22Rv1 (cell line): ENCODE results near the gene MTA1.

ENCODE experiments used
- H3K27ac ChIP-seq: fragments of 450-650 bp; 2 replicates; pipeline ENCODE4 v1.5.1; 2017
- ZFX ChIP-seq: fragments of 450-650 bp; IDR thresholded peaks from 2 replicates; pipeline ENCODE4 v1.6.1; 2017; ENCODE audit warnings: antibody characterized with exemption, borderline replicate concordance
- TF ChIP-seq, protein P1 (sequence below): fragments of 450-650 bp; IDR thresholded peaks from 2 replicates; pipeline ENCODE4 v1.5.1; 2017; ENCODE audit warnings: mild to moderate bottlenecking

The MTA1 gene

DNA sequence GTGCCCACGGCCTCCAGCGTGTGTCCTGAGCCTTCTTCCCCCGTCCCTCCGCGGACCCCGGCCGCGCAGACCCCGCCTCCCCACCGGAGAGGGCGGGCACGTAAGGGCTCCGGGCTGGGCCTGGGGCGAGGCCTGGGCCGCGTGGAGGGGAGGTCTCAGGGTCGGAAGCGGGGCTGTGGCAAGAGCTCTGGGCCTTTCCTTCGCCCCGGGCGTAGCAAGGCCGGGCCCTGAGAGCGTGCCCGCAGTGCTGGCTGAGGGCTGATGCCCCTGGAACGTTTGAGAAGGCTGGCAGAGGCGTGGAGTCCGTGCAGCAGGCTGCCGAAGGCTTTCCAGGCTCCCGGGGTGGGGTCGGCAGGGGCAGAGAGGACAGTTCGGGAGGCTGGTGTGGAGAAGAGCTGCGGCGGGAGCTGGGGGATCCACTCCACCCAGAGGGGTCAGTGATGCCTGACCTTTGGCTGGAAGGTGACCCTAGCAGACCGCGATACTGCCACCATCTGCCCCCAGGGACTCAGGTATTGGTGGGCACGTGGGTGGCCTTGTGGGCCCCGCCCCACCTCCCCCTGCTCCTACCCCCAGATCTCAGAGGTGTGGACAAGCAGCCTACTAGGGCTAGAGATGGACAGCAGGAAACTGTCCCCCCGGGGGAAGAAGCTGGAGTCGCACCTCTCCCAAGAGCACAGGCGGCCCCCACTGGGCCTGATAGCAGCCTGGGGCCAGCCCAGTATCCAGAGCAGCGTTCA, 20.7 kb upstream of the MTA1 start:
- H3K27ac ChIP-seq, result peak overlapping the region; percentile 74

DNA sequence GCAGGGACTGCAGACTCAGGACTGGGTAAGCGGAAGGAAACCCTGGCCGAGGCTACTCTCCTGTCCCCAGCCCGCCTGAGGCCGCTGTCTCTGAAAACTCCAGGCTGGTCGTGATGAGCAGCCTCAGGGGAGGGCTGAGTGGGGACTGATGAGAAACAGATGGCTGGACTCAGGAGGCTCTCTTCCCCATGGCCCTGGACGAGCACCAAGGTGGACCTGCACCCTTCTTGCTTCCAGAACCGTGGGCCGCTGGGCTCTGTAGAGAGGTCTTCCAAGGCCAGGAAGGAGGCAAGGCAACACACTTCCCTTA, 20.2 kb upstream of the MTA1 start:
- no peak for TF ChIP-seq ZFX
- TF ChIP-seq, protein P1, sequence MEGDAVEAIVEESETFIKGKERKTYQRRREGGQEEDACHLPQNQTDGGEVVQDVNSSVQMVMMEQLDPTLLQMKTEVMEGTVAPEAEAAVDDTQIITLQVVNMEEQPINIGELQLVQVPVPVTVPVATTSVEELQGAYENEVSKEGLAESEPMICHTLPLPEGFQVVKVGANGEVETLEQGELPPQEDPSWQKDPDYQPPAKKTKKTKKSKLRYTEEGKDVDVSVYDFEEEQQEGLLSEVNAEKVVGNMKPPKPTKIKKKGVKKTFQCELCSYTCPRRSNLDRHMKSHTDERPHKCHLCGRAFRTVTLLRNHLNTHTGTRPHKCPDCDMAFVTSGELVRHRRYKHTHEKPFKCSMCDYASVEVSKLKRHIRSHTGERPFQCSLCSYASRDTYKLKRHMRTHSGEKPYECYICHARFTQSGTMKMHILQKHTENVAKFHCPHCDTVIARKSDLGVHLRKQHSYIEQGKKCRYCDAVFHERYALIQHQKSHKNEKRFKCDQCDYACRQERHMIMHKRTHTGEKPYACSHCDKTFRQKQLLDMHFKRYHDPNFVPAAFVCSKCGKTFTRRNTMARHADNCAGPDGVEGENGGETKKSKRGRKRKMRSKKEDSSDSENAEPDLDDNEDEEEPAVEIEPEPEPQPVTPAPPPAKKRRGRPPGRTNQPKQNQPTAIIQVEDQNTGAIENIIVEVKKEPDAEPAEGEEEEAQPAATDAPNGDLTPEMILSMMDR, result no peak
- H3K27ac ChIP-seq, result no peak overlapping the region; the same call in 1 of the 2 replicates

More for the DNA sequence above, 20.7 kb upstream of the MTA1 start:
- TF ChIP-seq ZFX, result no peak
- TF ChIP-seq, protein P1, result no peak

DNA sequence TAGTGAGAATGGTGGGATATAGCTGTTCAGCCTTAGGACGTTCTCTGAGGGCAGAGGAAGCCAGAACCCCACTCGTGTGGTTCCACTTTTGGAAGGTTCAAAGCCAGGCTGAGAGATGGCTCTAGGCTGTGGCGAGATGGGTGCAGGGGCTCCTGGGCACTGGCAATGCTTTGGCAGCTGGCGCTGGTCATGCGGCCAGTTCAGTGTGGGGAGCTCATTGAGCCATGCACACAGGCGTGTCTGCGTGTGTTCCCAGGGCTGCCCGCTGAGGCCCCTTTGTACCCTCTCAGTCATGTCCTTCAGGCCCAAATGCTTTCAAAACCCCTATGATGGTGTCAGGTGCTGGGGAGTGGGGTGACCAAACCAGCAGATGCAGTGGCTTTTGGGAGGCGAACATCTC, 19.6 kb upstream of the MTA1 start:
- TF ChIP-seq, protein P1, result no peak
- TF ChIP-seq ZFX, result no peak
- H3K27ac ChIP-seq, result no peak overlapping the region

DNA sequence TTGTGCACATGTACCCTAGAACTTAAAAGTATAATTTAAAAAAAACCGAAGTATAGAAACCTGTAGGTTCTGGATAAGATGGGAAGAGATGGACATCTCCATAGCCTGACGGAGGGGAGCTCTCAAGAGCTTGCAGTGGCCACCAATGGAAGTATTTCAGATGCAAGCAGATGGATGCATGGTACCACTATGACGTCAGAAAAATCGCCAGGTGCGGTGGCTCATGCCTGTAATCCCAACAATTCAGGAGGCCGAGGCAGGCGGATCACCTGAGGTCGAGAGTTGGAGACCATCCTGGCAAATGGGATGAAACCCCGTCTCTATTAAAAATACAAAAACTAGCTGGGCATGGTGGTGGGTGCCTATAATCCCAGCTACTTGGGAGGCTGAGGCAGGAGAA, 17.9 kb upstream of the MTA1 start:
- H3K27ac ChIP-seq, result no peak overlapping the region
- TF ChIP-seq ZFX, result no peak
- TF ChIP-seq, protein P1, result no peak

DNA sequence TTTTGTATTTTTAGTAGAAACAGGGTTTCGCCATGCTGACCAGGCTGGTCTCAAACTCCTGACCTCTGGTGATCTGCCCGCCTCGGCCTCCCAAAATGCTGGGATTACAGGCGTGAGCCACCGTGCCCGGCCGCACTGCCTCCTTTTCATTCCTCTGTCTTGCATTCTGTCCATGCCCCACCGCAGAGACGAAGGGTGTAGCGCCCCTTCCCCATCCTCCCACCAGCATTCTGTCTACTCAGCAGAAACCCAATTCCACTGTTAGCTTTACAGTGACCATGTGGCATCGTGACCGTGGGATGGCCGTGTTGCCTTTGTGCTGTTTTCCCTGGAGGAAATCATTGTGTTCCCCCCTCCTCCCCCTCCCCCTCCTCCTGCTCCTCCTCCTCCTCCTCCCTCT, 11.0 kb upstream of the MTA1 start:
- no peak overlapping the region for H3K27ac ChIP-seq
- TF ChIP-seq ZFX, result no peak
- TF ChIP-seq, protein P1, result no peak

DNA sequence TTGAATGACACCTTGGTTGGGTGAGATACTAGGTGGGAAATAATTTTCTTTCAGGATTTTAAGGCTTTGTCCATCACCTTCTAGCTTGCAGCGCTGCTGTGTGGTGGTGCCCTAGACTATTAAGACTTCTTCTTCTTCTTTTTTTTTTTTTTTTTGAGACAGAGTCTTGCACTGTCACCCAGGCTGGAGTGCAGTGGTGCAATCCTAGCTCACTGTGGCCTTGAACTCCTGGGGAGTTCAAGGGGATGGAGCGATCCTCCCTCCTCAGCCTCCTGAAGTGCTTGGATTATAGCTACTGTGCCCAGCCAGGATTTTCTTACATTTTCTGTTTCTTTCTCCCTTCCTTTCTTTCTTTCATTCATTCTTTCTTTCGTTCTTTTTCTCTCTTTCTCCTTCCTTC, 10.3 kb upstream of the MTA1 start:
- H3K27ac ChIP-seq, result no peak overlapping the region
- no peak for TF ChIP-seq ZFX
- TF ChIP-seq, protein P1, result no peak

DNA sequence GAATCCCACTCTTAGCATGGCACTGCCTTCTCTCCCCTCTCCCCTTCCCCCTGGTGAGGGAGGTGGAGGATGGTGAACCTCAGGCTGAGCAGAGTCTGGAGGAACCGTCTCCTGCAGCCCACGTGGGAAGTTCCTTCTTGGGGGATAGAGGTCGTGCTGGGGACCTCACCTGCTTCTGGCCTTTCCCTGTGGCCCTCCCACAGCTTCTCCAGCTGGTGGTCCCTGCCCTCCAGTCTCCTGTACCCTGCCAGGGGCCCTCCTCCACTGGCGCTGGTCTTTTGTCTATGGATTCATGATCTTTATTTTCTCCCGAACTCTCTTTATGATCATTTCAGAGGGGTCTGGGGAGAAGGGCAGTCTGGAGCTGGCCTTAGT, 9.0 kb upstream of the MTA1 start:
- 0 out of 2 replicates have a peak overlapping the region, but pooled peaks have one; percentile 20 for H3K27ac ChIP-seq
- TF ChIP-seq, protein P1, result no peak; the same call in 1 of the 2 replicates
- TF ChIP-seq ZFX, result no peak
